Stimulated activated CD4-positive, alpha-beta T cell treated with anti-CD3 and anti-CD28 coated beads, Interleukin-2, amount 100 ng/mL, for 48 hours (primary cell): Measurements from ENCODE around the gene EPHB1.

Experiments
- DNase-seq, 2 donors: peaks; one replicate each; pipeline ENCODE4 v3.0.0-alpha.2; 2020

EPHB1 gene

GRCh38 chr3:135142530-135142929, 347.5 kb downstream of the EPHB1 start:
- no peak for DNase-seq

GRCh38 chr3:135143474-135143873, 348.4 kb downstream of the EPHB1 start:
- no peak for DNase-seq

- no peak for DNase-seq
These were observed 350.5 kb downstream of the EPHB1 start for GRCh38 chr3:135145581-135145980.

GRCh38 chr3:135147657-135148056, 352.6 kb downstream of the EPHB1 start:
- DNase-seq = no peak

- DNase-seq = no peak
These were observed 353.4 kb downstream of the EPHB1 start for GRCh38 chr3:135148398-135149020.

GRCh38 chr3:135149707-135150681, 354.9 kb downstream of the EPHB1 start:
- DNase-seq = no peak

- no peak for DNase-seq
These were observed 359.1 kb downstream of the EPHB1 start for GRCh38 chr3:135154186-135154585.

- DNase-seq = no peak
These were observed 360.2 kb downstream of the EPHB1 start for GRCh38 chr3:135155228-135155627.

GRCh38 chr3:135155791-135156190, 360.7 kb downstream of the EPHB1 start:
- DNase-seq = no peak

- DNase-seq = no peak
These were observed 362.1 kb downstream of the EPHB1 start for GRCh38 chr3:135157045-135157740.

GRCh38 chr3:135158520-135158919, 363.5 kb downstream of the EPHB1 start:
- DNase-seq = no peak

- no peak for DNase-seq
These were observed 364.7 kb downstream of the EPHB1 start for GRCh38 chr3:135159681-135160247.

- DNase-seq = no peak
These were observed 366.4 kb downstream of the EPHB1 start for GRCh38 chr3:135161425-135161824.

- DNase-seq = no peak
These were observed 368.6 kb downstream of the EPHB1 start for GRCh38 chr3:135163701-135164100.

- DNase-seq = no peak
These were observed 370.2 kb downstream of the EPHB1 start for GRCh38 chr3:135165260-135165659.

- DNase-seq = no peak
These were observed 371.3 kb downstream of the EPHB1 start for GRCh38 chr3:135166266-135166825.

- no peak for DNase-seq
These were observed 373.8 kb downstream of the EPHB1 start for GRCh38 chr3:135168822-135169221.

GRCh38 chr3:135169651-135170050, 374.6 kb downstream of the EPHB1 start:
- DNase-seq = no peak

GRCh38 chr3:135170732-135171131, 375.7 kb downstream of the EPHB1 start:
- DNase-seq = no peak

- DNase-seq = no peak
These were observed 377.3 kb downstream of the EPHB1 start for GRCh38 chr3:135172191-135172869.

GRCh38 chr3:135175728-135176277, 380.7 kb downstream of the EPHB1 start:
- no peak for DNase-seq

- DNase-seq = no peak
These were observed 381.8 kb downstream of the EPHB1 start for GRCh38 chr3:135176881-135177280.
